Muscle layer of duodenum (tissue), 2 donors: ENCODE data around the gene MTMR12.

Source experiments
- H3K27ac ChIP-seq: one replicate; pipeline ENCODE4 v1.7.0; 2013; ENCODE audit warnings: mild to moderate bottlenecking, low read length
- H3K27me3 ChIP-seq: one replicate; pipeline ENCODE4 v1.7.0; 2013; ENCODE audit warnings: low read depth, mild to moderate bottlenecking, control low read depth, low read length
- H3K36me3 ChIP-seq, 2 donors: one replicate each; pipeline ENCODE4 v1.7.0; 2013; ENCODE audit warnings: low read length in 2 of 2, control low read depth in 1 of 2, mild to moderate bottlenecking in 1 of 2; ENCODE audit not compliant: insufficient read depth in 2 of 2, control insufficient read depth in 1 of 2
- H3K4me1 ChIP-seq, 2 donors: one replicate each; pipeline ENCODE4 v1.7.0; 2013; ENCODE audit warnings: low read length in 2 of 2, mild to moderate bottlenecking in 2 of 2, control low read depth in 1 of 2, moderate library complexity in 1 of 2; ENCODE audit not compliant: insufficient read depth in 2 of 2, control insufficient read depth in 1 of 2
- H3K4me3 ChIP-seq, 2 donors: one replicate each; pipeline ENCODE4 v1.7.0; 2013; ENCODE audit warnings: low read length in 2 of 2, low read depth in 1 of 2, mild to moderate bottlenecking in 1 of 2
- H3K9me3 ChIP-seq, 2 donors: one replicate each; pipeline ENCODE4 v1.7.0; 2013; ENCODE audit warnings: low read length in 2 of 2, control low read depth in 1 of 2, mild to moderate bottlenecking in 1 of 2; ENCODE audit not compliant: control insufficient read depth in 1 of 2
- donor health status: healthy.

Gene MTMR12

GRCh38 chr5:32339878-32340277 lies 27.1 kb upstream of the MTMR12 start:
- Histone ChIP-seq H3K9me3 (peaks cover 4 to 5% of the 10 kb centered on the region in 2 donors), H3K27me3 (no peaks in the 10 kb centered on the region), H3K36me3 (no peaks in the 10 kb centered on the region), H3K4me3 (no peak overlapping the region), H3K27ac (no peak overlapping the region), H3K4me1 (no peaks in the 10 kb centered on the region)

- no peaks in the 10 kb centered on the region for H3K36me3 ChIP-seq
- H3K9me3 ChIP-seq, result peaks cover 4 to 5% of the 10 kb centered on the region in 2 donors
- no peaks in the 10 kb centered on the region for H3K4me1 ChIP-seq
- H3K27ac ChIP-seq, result no peak overlapping the region
- no peak overlapping the region for H3K4me3 ChIP-seq
- no peaks in the 10 kb centered on the region for H3K27me3 ChIP-seq
These were observed 26.5 kb upstream of the MTMR12 start for GRCh38 chr5:32339198-32339597.

DNA sequence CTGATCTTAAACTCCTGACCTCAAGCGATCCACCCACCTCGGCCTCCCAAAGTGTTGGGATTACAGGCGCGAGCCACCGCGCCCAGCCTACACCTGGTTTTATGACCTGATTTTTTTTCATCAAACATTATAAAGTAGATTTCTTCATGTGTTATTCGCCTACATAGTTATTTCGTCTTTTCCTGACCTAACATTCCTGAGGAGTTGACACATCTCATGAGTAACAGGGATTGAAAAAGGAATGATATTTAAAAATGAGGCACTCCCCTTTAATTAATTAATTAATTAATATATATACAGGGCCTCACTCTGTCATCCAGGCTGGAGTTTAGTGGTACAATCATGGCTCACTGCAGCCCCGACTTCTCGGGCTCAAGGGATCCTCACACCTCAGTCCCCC lies 20.2 kb upstream of the MTMR12 start:
- Histone ChIP-seq H3K4me3 (no peak overlapping the region), H3K27ac (no peak overlapping the region), H3K4me1 (peaks cover 0 to 3% of the 10 kb centered on the region in 2 donors), H3K27me3 (no peaks in the 10 kb centered on the region), H3K9me3 (no peaks in the 10 kb centered on the region), H3K36me3 (no peaks in the 10 kb centered on the region)

GRCh38 chr5:32332361-32332760 lies 19.6 kb upstream of the MTMR12 start:
- H3K4me3 ChIP-seq, result no peak overlapping the region
- peaks cover 0 to 3% of the 10 kb centered on the region in 2 donors for H3K4me1 ChIP-seq
- no peaks in the 10 kb centered on the region for H3K36me3 ChIP-seq
- no peaks in the 10 kb centered on the region for H3K9me3 ChIP-seq
- no peaks in the 10 kb centered on the region for H3K27me3 ChIP-seq
- H3K27ac ChIP-seq, result no peak overlapping the region

GRCh38 chr5:32331935-32332274 lies 19.2 kb upstream of the MTMR12 start:
- no peaks in the 10 kb centered on the region for H3K9me3 ChIP-seq
- H3K36me3 ChIP-seq, result no peaks in the 10 kb centered on the region
- no peak overlapping the region for H3K27ac ChIP-seq
- no peak overlapping the region for H3K4me3 ChIP-seq
- H3K4me1 ChIP-seq, result peaks cover 0 to 3% of the 10 kb centered on the region in 2 donors
- no peaks in the 10 kb centered on the region for H3K27me3 ChIP-seq

- peaks cover 0 to 3% of the 10 kb centered on the region in 2 donors for H3K4me1 ChIP-seq
- H3K9me3 ChIP-seq, result no peaks in the 10 kb centered on the region
- H3K27ac ChIP-seq, result no peak overlapping the region
- H3K27me3 ChIP-seq, result no peaks in the 10 kb centered on the region
- H3K4me3 ChIP-seq, result no peak overlapping the region
- H3K36me3 ChIP-seq, result no peaks in the 10 kb centered on the region
These were observed 18.6 kb upstream of the MTMR12 start for GRCh38 chr5:32331217-32331934.

DNA sequence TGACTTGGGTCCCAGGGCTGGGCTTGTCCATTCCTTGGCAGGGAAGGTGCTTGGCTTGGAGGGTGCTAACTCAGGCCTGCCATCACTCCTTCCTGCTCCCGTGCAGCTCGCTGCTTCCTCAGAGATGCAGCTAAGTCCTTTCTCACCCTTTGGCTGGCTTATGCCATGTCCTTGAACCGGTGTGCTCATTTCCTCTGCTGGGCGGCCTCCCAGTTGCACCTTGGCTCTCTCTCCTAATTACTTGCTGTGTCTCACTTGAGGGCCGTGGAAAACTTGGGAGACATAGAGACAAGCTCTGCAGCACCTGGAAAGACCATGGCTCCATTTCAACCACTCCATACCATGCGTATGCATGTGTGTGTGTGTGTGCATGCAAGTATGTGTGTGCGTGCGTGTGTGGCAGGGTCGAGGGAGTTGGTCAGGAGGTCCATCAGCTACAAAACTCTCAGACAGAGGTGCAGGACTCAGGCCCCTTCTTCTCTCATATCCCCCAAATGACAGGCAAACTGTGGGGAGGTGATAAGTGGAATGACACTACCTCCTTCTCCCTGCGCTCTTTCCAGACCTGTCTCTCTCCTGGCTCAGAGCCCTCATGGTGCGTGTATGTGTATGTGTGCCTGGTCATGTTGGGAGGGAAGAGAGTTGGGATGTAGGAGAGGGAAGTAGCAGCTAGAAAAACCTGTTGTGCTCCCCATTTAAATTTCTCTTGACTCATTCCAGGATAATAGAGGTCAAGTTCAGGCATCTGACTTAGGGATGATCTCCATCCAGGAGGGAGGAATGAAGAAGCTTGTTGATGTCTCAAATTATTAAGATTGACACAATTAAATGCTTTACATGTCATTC lies 17.6 kb upstream of the MTMR12 start:
- Histone ChIP-seq H3K36me3 (no peaks in the 10 kb centered on the region), H3K9me3 (no peaks in the 10 kb centered on the region), H3K4me3 (no peak overlapping the region), H3K27ac (no peak overlapping the region), H3K4me1 (peaks cover 0 to 3% of the 10 kb centered on the region in 2 donors), H3K27me3 (no peaks in the 10 kb centered on the region)

DNA sequence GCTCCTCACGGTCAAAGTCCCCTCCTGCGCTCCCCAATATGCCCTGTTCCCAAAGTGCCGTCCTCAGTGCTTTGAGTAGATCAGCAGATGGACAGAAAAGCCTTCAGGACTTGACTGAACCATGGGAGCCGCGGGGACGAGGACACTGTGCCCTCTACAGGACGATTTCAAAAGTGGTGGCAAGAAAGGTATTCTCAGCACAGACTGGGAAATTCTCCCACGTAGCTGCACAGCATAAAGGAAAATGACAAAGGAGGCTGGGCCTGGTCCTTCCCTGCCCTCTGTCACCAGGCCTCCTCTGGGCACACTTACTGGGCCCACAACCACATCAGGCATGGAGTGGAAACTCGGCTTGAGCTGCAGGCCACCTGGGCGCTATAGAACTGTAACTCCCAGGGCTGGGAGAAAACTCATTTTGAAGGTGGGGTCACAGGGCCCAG lies 16.7 kb upstream of the MTMR12 start:
- H3K27me3 ChIP-seq, result no peaks in the 10 kb centered on the region
- H3K4me1 ChIP-seq, result peaks cover 0 to 3% of the 10 kb centered on the region in 2 donors
- no peak overlapping the region for H3K27ac ChIP-seq
- H3K9me3 ChIP-seq, result no peaks in the 10 kb centered on the region
- no peak overlapping the region for H3K4me3 ChIP-seq
- no peaks in the 10 kb centered on the region for H3K36me3 ChIP-seq

DNA sequence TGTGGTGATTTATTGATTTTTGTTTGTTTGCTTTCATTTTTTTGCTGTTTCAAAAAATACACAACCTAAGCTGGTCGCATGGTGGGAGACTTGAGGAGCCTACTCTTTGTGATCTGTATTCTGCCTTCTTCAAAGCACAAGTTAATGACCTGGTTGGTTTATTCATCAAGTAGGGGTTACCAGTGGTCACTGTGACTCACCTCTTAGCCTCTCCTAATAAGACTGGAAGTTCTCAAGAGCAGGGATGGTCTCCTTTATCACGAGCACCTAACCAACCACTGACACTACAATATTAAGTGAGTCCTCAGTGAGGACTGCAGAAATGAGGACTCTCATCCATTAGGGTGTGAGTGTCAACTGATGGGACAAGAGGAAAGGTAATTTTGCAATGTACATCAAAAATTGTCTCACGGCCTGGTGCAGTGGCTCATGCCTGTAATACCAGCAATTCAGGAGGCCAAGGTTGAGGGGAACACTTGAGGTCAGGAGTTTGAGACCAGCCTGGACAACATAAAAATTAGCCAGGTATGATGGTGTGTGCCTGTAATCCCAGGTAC lies 13.6 kb upstream of the MTMR12 start:
- Histone ChIP-seq H3K4me1 (peaks cover 0 to 1% of the 10 kb centered on the region in 2 donors), H3K27me3 (no peaks in the 10 kb centered on the region), H3K9me3 (no peaks in the 10 kb centered on the region), H3K27ac (no peak overlapping the region), H3K36me3 (no peaks in the 10 kb centered on the region), H3K4me3 (no peak overlapping the region)

GRCh38 chr5:32325616-32326015 lies 12.9 kb upstream of the MTMR12 start:
- no peaks in the 10 kb centered on the region for H3K4me1 ChIP-seq
- H3K4me3 ChIP-seq, result no peak overlapping the region
- no peaks in the 10 kb centered on the region for H3K36me3 ChIP-seq
- no peak overlapping the region for H3K27ac ChIP-seq
- no peaks in the 10 kb centered on the region for H3K9me3 ChIP-seq
- no peaks in the 10 kb centered on the region for H3K27me3 ChIP-seq

- Histone ChIP-seq H3K27ac (no peak overlapping the region), H3K36me3 (no peaks in the 10 kb centered on the region), H3K27me3 (no peaks in the 10 kb centered on the region), H3K4me3 (no peak overlapping the region), H3K4me1 (no peaks in the 10 kb centered on the region), H3K9me3 (no peaks in the 10 kb centered on the region)
These were observed 12.3 kb upstream of the MTMR12 start for GRCh38 chr5:32325062-32325461.
